ENCODE measurements around the gene GRM1.

Gene GRM1

DNA sequence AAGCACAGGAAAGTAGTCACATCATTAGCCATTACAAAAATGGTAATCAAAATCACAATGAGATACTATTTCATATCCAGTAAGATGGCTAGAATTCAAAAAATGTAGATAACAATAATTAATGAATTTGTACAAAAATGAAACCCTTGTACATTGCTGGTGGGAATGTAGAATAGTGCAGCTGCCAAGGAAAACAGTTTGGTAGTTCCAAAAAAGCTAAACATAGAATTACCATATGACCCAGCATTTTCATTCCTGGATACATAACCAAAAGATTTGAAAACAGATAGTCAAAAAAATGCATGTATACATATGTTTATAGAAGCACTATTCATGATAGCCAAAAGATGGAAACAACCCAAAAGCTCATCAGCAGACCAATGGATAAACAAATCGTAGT lies 263.6 kb downstream of the GRM1 start:
- H3K4me3 ChIP-seq (replicated peaks; ENCODE audit: insufficient read depth, low read length): no peak overlapping the region
- TF ChIP-seq GABPA (IDR thresholded peaks at IDR 0.05; ENCODE audit: low read depth): no peak
- TF ChIP-seq, protein P1, sequence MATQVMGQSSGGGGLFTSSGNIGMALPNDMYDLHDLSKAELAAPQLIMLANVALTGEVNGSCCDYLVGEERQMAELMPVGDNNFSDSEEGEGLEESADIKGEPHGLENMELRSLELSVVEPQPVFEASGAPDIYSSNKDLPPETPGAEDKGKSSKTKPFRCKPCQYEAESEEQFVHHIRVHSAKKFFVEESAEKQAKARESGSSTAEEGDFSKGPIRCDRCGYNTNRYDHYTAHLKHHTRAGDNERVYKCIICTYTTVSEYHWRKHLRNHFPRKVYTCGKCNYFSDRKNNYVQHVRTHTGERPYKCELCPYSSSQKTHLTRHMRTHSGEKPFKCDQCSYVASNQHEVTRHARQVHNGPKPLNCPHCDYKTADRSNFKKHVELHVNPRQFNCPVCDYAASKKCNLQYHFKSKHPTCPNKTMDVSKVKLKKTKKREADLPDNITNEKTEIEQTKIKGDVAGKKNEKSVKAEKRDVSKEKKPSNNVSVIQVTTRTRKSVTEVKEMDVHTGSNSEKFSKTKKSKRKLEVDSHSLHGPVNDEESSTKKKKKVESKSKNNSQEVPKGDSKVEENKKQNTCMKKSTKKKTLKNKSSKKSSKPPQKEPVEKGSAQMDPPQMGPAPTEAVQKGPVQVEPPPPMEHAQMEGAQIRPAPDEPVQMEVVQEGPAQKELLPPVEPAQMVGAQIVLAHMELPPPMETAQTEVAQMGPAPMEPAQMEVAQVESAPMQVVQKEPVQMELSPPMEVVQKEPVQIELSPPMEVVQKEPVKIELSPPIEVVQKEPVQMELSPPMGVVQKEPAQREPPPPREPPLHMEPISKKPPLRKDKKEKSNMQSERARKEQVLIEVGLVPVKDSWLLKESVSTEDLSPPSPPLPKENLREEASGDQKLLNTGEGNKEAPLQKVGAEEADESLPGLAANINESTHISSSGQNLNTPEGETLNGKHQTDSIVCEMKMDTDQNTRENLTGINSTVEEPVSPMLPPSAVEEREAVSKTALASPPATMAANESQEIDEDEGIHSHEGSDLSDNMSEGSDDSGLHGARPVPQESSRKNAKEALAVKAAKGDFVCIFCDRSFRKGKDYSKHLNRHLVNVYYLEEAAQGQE (IDR thresholded peaks at IDR 0.05; ENCODE audit: insufficient replicate concordance, low read depth): no peak
- no peaks in the 10 kb centered on the region for H3K27me3 ChIP-seq (ENCODE audit: insufficient read depth, poor library complexity, severe bottlenecking)
- H3K27ac ChIP-seq (replicated peaks): no peak overlapping the region
- DNase-seq (ENCODE audit: low read depth in 1 of 2, low spot score in 1 of 2): no peak

DNA sequence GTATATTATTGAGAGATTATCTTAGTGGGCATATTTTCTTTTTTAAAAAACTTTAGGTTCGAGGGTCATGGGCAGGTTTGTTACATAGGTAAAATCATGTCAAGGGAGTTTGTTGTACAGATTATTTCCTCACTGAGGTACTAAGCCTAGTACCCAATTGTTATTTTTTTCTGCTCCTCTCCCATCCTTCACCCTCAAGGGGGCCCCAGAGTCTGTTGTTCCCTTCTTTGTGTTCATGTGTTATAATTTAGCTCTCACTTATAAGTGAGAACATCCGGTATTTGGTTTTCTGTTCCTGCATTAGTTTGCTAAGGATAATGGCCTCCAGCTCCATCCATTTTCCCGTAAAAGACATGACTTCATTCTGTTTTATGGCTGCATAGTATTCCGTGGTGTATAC lies 266.8 kb downstream of the GRM1 start:
- H3K4me3 ChIP-seq (replicated peaks; ENCODE audit: insufficient read depth, low read length): no peak overlapping the region
- H3K27ac ChIP-seq (replicated peaks): no peak overlapping the region
- H3K27me3 ChIP-seq (ENCODE audit: insufficient read depth, poor library complexity, severe bottlenecking): no peaks in the 10 kb centered on the region
- TF ChIP-seq, protein P2, sequence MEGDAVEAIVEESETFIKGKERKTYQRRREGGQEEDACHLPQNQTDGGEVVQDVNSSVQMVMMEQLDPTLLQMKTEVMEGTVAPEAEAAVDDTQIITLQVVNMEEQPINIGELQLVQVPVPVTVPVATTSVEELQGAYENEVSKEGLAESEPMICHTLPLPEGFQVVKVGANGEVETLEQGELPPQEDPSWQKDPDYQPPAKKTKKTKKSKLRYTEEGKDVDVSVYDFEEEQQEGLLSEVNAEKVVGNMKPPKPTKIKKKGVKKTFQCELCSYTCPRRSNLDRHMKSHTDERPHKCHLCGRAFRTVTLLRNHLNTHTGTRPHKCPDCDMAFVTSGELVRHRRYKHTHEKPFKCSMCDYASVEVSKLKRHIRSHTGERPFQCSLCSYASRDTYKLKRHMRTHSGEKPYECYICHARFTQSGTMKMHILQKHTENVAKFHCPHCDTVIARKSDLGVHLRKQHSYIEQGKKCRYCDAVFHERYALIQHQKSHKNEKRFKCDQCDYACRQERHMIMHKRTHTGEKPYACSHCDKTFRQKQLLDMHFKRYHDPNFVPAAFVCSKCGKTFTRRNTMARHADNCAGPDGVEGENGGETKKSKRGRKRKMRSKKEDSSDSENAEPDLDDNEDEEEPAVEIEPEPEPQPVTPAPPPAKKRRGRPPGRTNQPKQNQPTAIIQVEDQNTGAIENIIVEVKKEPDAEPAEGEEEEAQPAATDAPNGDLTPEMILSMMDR (IDR thresholded peaks at IDR 0.05; ENCODE audit: insufficient read depth, low read length): no peak
- no peak for DNase-seq (ENCODE audit: low read depth in 1 of 2, low spot score in 1 of 2)

DNA sequence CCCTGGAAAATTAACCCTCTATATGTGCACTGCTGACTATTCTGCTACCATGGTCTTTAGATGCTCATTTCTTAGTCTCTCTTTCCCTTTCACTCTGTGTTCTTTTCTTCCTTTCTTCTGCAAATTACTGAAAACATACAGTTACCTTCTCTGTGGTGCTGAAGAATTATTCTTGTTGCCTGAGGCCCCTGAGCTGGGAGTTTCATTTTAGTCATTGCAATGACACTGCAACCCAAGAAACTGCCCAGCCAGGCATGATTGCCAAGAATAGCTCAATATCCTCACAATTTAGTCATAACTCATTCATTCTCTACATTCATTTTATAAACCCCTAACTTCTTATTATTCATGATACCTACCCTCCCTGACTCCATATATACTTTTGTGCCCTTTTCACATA lies 269.0 kb downstream of the GRM1 start:
- Histone ChIP-seq H3K4me3 (replicated peaks; ENCODE audit: insufficient read depth, low read length) (no peak overlapping the region), H3K27me3 (ENCODE audit: insufficient read depth, poor library complexity, severe bottlenecking) (no peaks in the 10 kb centered on the region), H3K27ac (replicated peaks) (no peak overlapping the region)
- TF ChIP-seq, protein P2 (IDR thresholded peaks at IDR 0.05; ENCODE audit: insufficient read depth, low read length): no peak
- no peak for TF ChIP-seq GABPA (IDR thresholded peaks at IDR 0.05; ENCODE audit: low read depth)
- TF ChIP-seq, protein P1 (IDR thresholded peaks at IDR 0.05; ENCODE audit: insufficient replicate concordance, low read depth): no peak
- TF ChIP-seq SPI1 (IDR thresholded peaks at IDR 0.05; ENCODE audit: borderline replicate concordance, low read depth): no peak
- no peak for TF ChIP-seq POLR2AphosphoS5 (IDR thresholded peaks at IDR 0.05; ENCODE audit: low read depth)
- no peak for DNase-seq (ENCODE audit: low read depth in 1 of 2, low spot score in 1 of 2)

DNA sequence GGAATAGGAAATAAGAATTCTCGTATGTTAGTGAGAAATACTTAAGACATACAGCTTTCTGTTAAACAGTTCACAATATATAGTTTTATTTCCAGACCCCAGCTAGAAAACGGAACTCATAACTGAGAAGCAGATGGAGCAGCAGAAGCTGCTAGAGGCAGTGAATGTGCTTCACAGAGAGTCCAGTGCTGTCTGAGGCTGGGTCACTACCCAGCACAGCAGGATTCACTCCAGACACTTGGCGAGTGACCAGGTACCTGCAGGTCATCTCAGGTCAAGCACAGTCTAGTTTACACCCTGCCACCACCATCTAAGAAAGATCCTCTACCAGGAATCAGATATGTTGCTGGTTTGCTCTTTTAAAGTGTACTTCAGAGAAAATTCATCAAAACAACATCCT lies 271.7 kb downstream of the GRM1 start:
- no peak overlapping the region for H3K27ac ChIP-seq (replicated peaks)

More for the DNA sequence above, 271.7 kb downstream of the GRM1 start:
- TF ChIP-seq, protein P2 (IDR thresholded peaks at IDR 0.05; ENCODE audit: insufficient read depth, low read length): no peak
- no peak for TF ChIP-seq GABPA (IDR thresholded peaks at IDR 0.05; ENCODE audit: low read depth)
- no peak for TF ChIP-seq POLR2AphosphoS5 (IDR thresholded peaks at IDR 0.05; ENCODE audit: low read depth)
- TF ChIP-seq, protein P1 (IDR thresholded peaks at IDR 0.05; ENCODE audit: insufficient replicate concordance, low read depth): no peak
- TF ChIP-seq SPI1 (IDR thresholded peaks at IDR 0.05; ENCODE audit: borderline replicate concordance, low read depth): no peak
- Histone ChIP-seq H3K4me3 (replicated peaks; ENCODE audit: insufficient read depth, low read length) (no peak overlapping the region), H3K27me3 (ENCODE audit: insufficient read depth, poor library complexity, severe bottlenecking) (no peaks in the 10 kb centered on the region)
- no peak for DNase-seq (ENCODE audit: low read depth in 1 of 2, low spot score in 1 of 2)

Measured in HL-60 (cell line).